BLaER1 treated with 17β-estradiol and CSF1 and Interleukin-3, amounts not matched to agents 10 nM and 100 nM (cell line): Measurements from ENCODE around the gene PACC1.

Experiments
- H3K27ac ChIP-seq, 11 experiments: shearing (Covaris generic); formaldehyde crosslinking; 2 replicates each; pipeline ENCODE4 v1.8.1; 2022
- H3K27me3 ChIP-seq, 11 experiments: shearing (Covaris generic); formaldehyde crosslinking; 2 replicates each; pipeline ENCODE4 v1.8.1; 2022
- H3K36me3 ChIP-seq, 11 experiments: shearing (Covaris generic); formaldehyde crosslinking; 2 replicates each; pipeline ENCODE4 v1.8.1; 2022
- H3K4me1 ChIP-seq, 10 experiments: shearing (Covaris generic); formaldehyde crosslinking; 2 replicates each; pipeline ENCODE4 v1.8.1; 2022
- H3K4me2 ChIP-seq, 11 experiments: shearing (Covaris generic); formaldehyde crosslinking; 2 replicates each; pipeline ENCODE4 v1.8.1; 2022
- H3K4me3 ChIP-seq, 10 experiments: shearing (Covaris generic); formaldehyde crosslinking; 2 replicates each; pipeline ENCODE4 v1.8.1; 2022
- H3K9ac ChIP-seq, 11 experiments: shearing (Covaris generic); formaldehyde crosslinking; 2 replicates each; pipeline ENCODE4 v1.8.1; 2022
- H3K9me3 ChIP-seq, 11 experiments: shearing (Covaris generic); formaldehyde crosslinking; replicated peaks in 1 of 11; 2 replicates each; pipeline ENCODE4 v1.8.1; 2022
- H4K20me1 ChIP-seq, 11 experiments: shearing (Covaris generic); formaldehyde crosslinking; 2 replicates each; pipeline ENCODE4 v1.8.1; 2022
- Cebpa-rat ChIP-seq, 11 experiments: shearing (Covaris generic); IDR thresholded peaks; 2 replicates each; pipeline ENCODE4 v1.8.1; 2022

The PACC1 gene

GRCh38 chr1:212317916-212318315 is 96.8 kb downstream of the PACC1 start:
- Histone ChIP-seq H3K36me3 (peaks cover 8 to 67% (median 45%) of the 10 kb centered on the region in 11 experiments; a peak in 21 of 22 replicates), H4K20me1 (peaks cover 4 to 66% (median 40%) of the 10 kb centered on the region in 11 experiments; a peak in 18 of 22 replicates), H3K9ac (no peak overlapping the region), H3K4me1 (no peaks in the 10 kb centered on the region), H3K9me3 (peaks cover 0 to 38% (median 28%) of the 10 kb centered on the region in 11 experiments; a peak in 19 of 22 replicates), H3K4me3 (no peak overlapping the region), H3K4me2 (no peak overlapping the region), H3K27me3 (no peaks in the 10 kb centered on the region), H3K27ac (no peak overlapping the region)
- no peak for TF ChIP-seq Cebpa-rat (IDR thresholded peaks at IDR 0.05)

GRCh38 chr1:212315907-212316306 is 98.8 kb downstream of the PACC1 start:
- Histone ChIP-seq H3K4me3 (no peak overlapping the region), H3K9ac (no peak overlapping the region), H3K4me2 (no peak overlapping the region), H3K27me3 (no peaks in the 10 kb centered on the region), H3K36me3 (peaks cover 16 to 84% (median 62%) of the 10 kb centered on the region in 11 experiments; a peak in 21 of 22 replicates), H3K27ac (no peak overlapping the region; a peak in 2 of 22 replicates), H4K20me1 (peaks cover 4 to 74% (median 44%) of the 10 kb centered on the region in 11 experiments; a peak in 18 of 22 replicates), H3K9me3 (peaks cover 0 to 56% (median 47%) of the 10 kb centered on the region in 11 experiments; a peak in 19 of 22 replicates), H3K4me1 (peaks cover 0 to 1% (median 0%) of the 10 kb centered on the region in 10 experiments; a peak in 2 of 20 replicates)
- TF ChIP-seq Cebpa-rat (IDR thresholded peaks at IDR 0.05), result no peak

- H3K9me3 ChIP-seq, result peaks cover 0 to 57% (median 47%) of the 10 kb centered on the region in 11 experiments; a peak in 19 of 22 replicates
- H3K36me3 ChIP-seq, result peaks cover 16 to 90% (median 66%) of the 10 kb centered on the region in 11 experiments; a peak in 21 of 22 replicates
- peaks cover 0 to 8% (median 0%) of the 10 kb centered on the region in 10 experiments; a peak in 6 of 20 replicates for H3K4me1 ChIP-seq
- no peak overlapping the region for H3K4me2 ChIP-seq
- peaks cover 4 to 81% (median 52%) of the 10 kb centered on the region in 11 experiments; a peak in 19 of 22 replicates for H4K20me1 ChIP-seq
- no peak overlapping the region for H3K9ac ChIP-seq
- no peaks in the 10 kb centered on the region for H3K27me3 ChIP-seq
- no peak for TF ChIP-seq Cebpa-rat (IDR thresholded peaks at IDR 0.05)
- no peak overlapping the region for H3K4me3 ChIP-seq
- H3K27ac ChIP-seq, result no peak overlapping the region
These were observed 99.5 kb downstream of the PACC1 start for GRCh38 chr1:212315184-212315583.
